ENCODE measurements around the gene TMEM101. TPM values are rescaled to one million over a fixed set of nuclear protein-coding genes. Genes with fewer than 3 reads are reported as not detected.
"Not testable (repeated sequence)": the region's sequence is repeated elsewhere in the genome, so short reads cannot be mapped to it uniquely, and the experiment has no call there.

The TMEM101 gene
- total RNA-seq, 1 donor from 2014 or later = 101 TPM

GRCh38 chr17:44024271-44024663 lies 9.5 kb upstream of the TMEM101 start:
- DNase-seq (ENCODE audit: low read depth, low spot score) = no peak

- DNase-seq (ENCODE audit: low read depth, low spot score) = no peak
Observed at GRCh38 chr17:44023545-44024270, 8.9 kb upstream of the TMEM101 start.

- no peak for DNase-seq (ENCODE audit: low read depth, low spot score)
Observed at GRCh38 chr17:44022246-44022645, 7.5 kb upstream of the TMEM101 start.

DNA sequence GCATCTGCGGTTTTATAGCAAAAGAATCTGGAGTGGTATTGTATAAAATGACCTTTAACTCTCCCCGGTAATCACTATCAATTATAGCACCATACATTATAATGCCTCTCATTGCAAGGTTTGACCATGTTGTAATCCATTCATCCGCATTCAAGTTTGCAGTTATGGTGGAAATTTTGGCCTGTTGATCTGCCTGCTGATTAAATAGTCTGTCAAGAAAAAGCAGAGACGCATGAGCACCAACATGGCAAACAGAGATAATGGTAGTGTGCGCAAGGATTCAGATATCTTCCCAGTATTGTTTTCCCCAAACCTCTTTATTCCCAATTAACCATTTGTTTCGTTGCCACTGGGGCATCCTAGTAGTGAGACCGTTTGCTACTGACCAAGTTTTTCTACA lies 6.5 kb upstream of the TMEM101 start:
- not testable (repeated sequence) for DNase-seq (ENCODE audit: low read depth, low spot score)

- DNase-seq (ENCODE audit: low read depth, low spot score) = no peak
Observed at GRCh38 chr17:44014133-44014436, 678 bp downstream of the TMEM101 start.

- no peak for DNase-seq (ENCODE audit: low read depth, low spot score)
Observed at GRCh38 chr17:44012874-44013273, 1.9 kb downstream of the TMEM101 start.

- no peak for DNase-seq (ENCODE audit: low read depth, low spot score)
Observed at GRCh38 chr17:44012391-44012790, 2.4 kb downstream of the TMEM101 start.

DNA sequence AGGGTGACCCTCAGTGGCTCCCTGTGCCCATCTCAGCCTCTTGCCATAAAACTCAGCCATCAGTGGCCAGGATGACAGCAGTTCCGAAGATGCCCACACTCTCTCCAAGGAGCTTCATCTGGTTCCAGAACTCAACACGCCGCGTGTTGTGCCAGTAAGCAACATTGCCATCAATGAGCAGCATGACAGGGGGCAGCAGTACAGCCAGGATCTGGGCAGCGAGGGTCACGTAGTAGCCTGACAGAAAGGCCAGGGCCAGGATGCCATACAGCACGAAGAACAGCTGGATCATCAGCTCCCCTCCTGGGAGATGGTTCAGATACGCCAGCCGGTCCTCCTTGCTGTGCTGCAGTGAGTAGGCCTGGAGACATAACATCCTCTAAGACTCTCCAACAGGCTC lies 2.9 kb downstream of the TMEM101 start:
- no peak for DNase-seq (ENCODE audit: low read depth, low spot score)

- no peak for DNase-seq (ENCODE audit: low read depth, low spot score)
Observed at GRCh38 chr17:44010966-44011647, 3.7 kb downstream of the TMEM101 start.

DNA sequence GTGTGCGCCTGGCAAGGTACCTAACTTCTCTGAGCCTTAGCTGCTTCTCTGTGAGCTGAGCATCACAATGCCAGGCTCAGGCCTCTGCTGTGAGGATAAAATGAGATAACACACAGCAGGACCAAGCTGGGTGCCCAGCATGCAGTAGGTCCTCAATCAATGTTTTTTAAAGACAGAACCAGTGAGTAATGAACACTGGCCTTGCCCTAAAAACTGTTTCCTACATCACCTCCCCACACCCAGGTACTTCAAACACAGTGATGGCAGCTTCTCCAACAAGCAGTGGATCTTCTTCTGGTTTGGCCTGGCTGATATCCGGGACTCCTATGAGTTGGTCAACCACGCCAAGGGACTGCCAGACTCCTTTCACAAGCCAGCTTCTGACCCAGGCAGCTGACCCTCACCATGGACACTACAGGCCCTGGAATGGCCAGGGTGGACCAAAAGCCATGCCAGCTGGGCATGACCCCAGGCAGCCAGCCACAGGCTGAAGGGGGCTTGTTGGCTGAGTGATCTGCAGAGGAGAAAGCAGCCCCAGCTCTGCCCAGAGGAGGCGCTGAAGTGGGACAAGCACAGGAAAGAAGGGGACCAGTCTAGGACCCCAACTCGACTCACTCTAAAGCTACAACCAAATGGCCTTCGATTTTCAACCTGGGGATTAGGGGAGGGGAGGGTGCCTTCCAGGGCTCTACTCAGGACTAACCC lies 6.4 kb downstream of the TMEM101 start:
- DNase-seq (ENCODE audit: low read depth, low spot score) = no peak

DNA sequence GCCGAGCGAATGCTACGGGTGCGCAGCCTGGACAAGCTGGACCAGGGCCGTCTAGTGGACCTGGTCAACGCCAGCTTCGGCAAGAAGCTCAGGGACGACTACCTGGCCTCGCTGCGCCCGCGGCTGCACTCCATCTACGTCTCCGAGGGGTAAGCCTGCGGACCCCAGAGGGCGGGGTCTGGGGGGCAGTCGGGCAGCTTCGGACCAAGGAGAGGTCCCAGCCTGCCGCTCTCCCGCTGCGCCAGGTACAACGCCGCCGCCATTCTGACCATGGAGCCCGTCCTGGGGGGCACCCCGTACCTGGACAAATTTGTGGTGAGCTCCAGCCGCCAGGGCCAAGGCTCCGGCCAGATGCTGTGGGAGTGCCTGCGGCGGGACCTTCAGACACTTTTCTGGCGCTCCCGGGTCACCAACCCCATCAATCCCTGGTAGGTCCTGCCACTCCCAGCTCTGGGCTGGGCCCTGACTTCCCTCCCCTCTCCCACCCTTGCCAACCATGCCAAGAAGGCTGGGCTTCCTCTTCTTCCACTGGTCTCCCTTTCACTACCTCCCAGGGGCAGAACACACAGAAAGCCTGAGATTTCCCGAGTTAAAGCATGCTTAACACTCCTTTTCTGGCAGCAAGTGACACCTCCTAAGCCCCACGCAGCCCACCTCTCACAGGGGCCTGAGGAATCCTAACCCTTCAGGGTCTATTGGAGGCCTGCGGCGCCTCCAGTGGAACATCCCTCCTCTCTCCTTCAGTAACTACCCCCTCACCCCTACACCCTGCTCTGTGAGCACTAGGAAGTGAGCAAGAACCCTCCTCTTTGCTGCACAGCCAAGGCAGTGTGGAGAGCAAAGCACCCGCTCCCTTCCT lies 7.2 kb downstream of the TMEM101 start:
- no peak for DNase-seq (ENCODE audit: low read depth, low spot score)

DNA sequence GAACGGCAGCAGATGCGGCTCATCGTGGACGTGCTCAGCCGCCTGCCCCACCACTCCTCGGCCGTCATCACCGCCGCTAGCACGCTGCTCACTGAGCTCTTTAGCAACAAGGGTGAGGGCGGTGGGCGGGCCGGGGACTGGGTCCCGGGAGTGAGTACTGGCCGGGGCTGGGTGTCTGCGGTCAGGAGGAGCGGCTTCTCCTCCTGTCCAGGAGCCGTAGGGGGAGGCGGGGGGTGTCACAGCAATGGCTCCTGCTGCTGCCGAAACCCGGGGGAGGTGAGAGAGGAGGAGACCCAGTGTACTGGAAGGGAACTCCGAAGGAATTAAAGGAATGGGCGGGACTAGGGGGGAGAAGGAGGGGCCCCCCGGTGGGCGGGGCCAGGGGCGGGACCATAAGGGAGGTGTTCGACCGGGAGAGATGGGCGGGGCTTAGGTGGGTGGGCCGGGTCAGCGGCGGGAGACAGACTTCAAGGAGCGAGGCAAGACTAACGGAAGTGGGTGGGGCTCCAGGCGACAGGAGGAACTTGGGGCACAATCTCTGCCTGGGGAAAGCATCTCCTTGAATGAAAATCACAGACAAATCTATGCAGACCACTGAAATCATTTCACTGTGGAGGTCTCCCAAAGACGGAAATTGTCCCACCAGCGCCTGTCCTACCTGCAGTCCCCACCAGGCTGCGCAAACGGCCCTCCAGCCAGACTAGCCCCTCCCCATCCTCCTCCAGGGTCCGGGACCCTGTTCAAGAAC lies 8.0 kb downstream of the TMEM101 start:
- peak; percentile 77 for DNase-seq (ENCODE audit: low read depth, low spot score)

- DNase-seq (ENCODE audit: low read depth, low spot score) = no peak
Observed at GRCh38 chr17:44006272-44006597, 8.5 kb downstream of the TMEM101 start.

GRCh38 chr17:44005527-44006271 lies 9.1 kb downstream of the TMEM101 start:
- DNase-seq (ENCODE audit: low read depth, low spot score) = no peak

- DNase-seq (ENCODE audit: low read depth, low spot score) = no peak
Observed at GRCh38 chr17:44004761-44005526, 9.8 kb downstream of the TMEM101 start.

DNA sequence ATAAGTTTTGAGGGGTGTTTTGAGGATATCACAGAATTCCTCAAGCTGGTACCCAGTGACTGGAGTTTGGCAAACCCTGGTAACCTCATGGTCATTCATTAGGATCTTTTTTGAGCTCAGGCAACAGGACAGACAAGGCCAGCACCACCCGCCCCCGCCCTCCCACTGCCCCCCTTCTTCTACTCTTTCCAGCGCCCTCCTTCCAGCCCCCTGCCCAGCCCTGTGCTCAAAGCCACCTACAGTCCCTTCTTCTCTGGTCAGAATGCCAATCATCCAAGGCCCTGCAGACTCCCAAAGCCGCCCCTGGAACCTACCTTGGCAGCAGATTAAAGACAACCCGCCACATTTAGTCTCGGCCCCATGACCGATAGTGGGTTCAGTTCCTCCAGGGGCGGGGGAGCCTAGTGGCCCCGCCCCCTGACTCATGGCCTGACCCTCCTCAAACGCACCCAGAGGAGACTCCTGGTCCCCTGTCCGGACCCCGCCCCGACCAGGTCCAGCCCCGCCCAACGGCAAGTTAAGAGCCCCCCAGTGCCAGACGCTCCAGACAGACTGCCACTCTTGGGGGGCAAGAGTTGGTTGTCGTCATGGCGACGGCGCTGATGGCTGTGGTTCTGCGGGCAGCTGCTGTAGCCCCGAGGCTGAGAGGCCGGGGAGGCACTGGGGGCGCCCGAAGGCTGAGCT lies 10.5 kb downstream of the TMEM101 start, which contains the start of gene NAGS:
Gene NAGS, plus strand, starts transcription at position 546 of the 684 bp plus-strand sequence. Its CDS starts 42 bp downstream, at position 588.
- no peak for DNase-seq (ENCODE audit: low read depth, low spot score)

GRCh38 chr17:44002141-44002848 lies 12.5 kb downstream of the TMEM101 start:
- DNase-seq (ENCODE audit: low read depth, low spot score) = peak; percentile 70

- no peak for DNase-seq (ENCODE audit: low read depth, low spot score)
Observed at GRCh38 chr17:44001461-44001920, 13.3 kb downstream of the TMEM101 start.
